K562 (cell line): ENCODE data around the gene HCN1. TPM values are rescaled to one million over a fixed set of nuclear protein-coding genes. Genes with fewer than 3 reads are reported as not detected.

ENCODE experiments used
- ATAC-seq: fragments of 200-7000 bp; cut with Tn5 transposase; 3 replicates; pipeline ENCODE4 v1.9.1; 2020; ENCODE audit warnings: moderate library complexity
- BruUV-seq: library from RNA; stranded (reverse); fragments of 400-500 nt; replicated peaks from 2 replicates; lab custom pipeline; 2021; lab: Mats Ljungman, UMichigan
- CTCF ChIA-PET: fragments of 300-600 bp; formaldehyde crosslinking; extraction: SDS; loops from one replicate; lab custom pipeline; 2021; ENCODE audit warnings: low intra/inter-chr PET ratio; lab: Yijun Ruan, JAX
- POLR2A ChIA-PET: fragments of 300-600, 350-650 bp; sonication (Branson Sonifier 250); formaldehyde crosslinking; extraction: SDS; loops from one replicate; lab custom pipeline; 2021; ENCODE audit warnings: antibody characterized with exemption, inconsistent platforms; lab: Yijun Ruan, JAX
- DNase-seq, 4 experiments: peaks; one replicate each; pipeline versions ENCODE4 v3.0.0 to v3.0.0-alpha.2; 2011 to 2018; ENCODE audit warnings: low spot score in 3 of 4, mixed read lengths in 3 of 4; ENCODE audit errors: extremely low read depth in 1 of 4
- FAIRE-seq: peaks from 2 replicates; lab custom pipeline; 2011; peaks lifted over from hg19 to GRCh38; lab: Jason Lieb, UNC
- H2AFZ ChIP-seq: 2 replicates; pipeline ENCODE4 v1.6.0; 2011; ENCODE audit warnings: low read depth, low read length, control low read depth, inconsistent platforms
- H3K27ac ChIP-seq: fragments of 200-600 bp; 3 replicates; pipeline ENCODE4 v1.8.0; 2011; ENCODE audit warnings: low read depth, mild to moderate bottlenecking, control low read depth, inconsistent platforms, low read length, moderate library complexity, mixed read lengths; ENCODE audit errors: extremely low read depth
- H3K27me3 ChIP-seq, 2 experiments: fragments of 300-600 bp in 1 of 2; 2 replicates in 1 of 2; 3 replicates in 1 of 2; pipeline versions ENCODE4 v1.6.0 to v1.8.0; 2011; ENCODE audit warnings: inconsistent platforms in 2 of 2, low read length in 2 of 2, mild to moderate bottlenecking in 1 of 2, mixed read lengths in 1 of 2, moderate library complexity in 1 of 2; ENCODE audit not compliant: control insufficient read depth in 2 of 2, insufficient read depth in 2 of 2
- H3K36me3 ChIP-seq: fragments of 300-600 bp; 3 replicates; pipeline ENCODE4 v1.8.0; 2011; ENCODE audit warnings: mild to moderate bottlenecking, low read length, inconsistent platforms; ENCODE audit not compliant: control insufficient read depth, insufficient read depth
- H3K4me1 ChIP-seq, 2 experiments: fragments of 200-600 bp in 1 of 2; replicated peaks in 1 of 2; 2 replicates in 1 of 2; 3 replicates in 1 of 2; pipeline versions ENCODE4 v1.5.1 to v1.8.0; 2011; ENCODE audit warnings: inconsistent platforms in 2 of 2, low read length in 2 of 2, mild to moderate bottlenecking in 1 of 2, mixed read lengths in 1 of 2, moderate library complexity in 1 of 2; ENCODE audit not compliant: control insufficient read depth in 2 of 2, insufficient read depth in 2 of 2
- H3K4me2 ChIP-seq: 2 replicates; pipeline ENCODE4 v1.6.1; 2011; ENCODE audit warnings: low read length, control low read depth, inconsistent platforms, mixed read lengths; ENCODE audit not compliant: insufficient read depth
- H3K4me3 ChIP-seq: fragments of 200-600 bp; sonication (generic), shearing (Covaris generic); 2 replicates; pipeline ENCODE4 v1.5.1; 2016; ENCODE audit warnings: control low read depth, inconsistent platforms
- H3K79me2 ChIP-seq: fragments of 200-600 bp; 3 replicates; pipeline ENCODE4 v1.8.0; 2011; ENCODE audit warnings: low read length, inconsistent platforms; ENCODE audit not compliant: control insufficient read depth, insufficient read depth
- H3K9ac ChIP-seq, 2 experiments: 2 replicates each; pipeline versions ENCODE4 v1.6.0 to v1.6.1; 2011; ENCODE audit warnings: low read depth in 2 of 2, low read length in 2 of 2, control low read depth in 1 of 2, inconsistent platforms in 1 of 2, mild to moderate bottlenecking in 1 of 2, mixed read lengths in 1 of 2; ENCODE audit not compliant: insufficient read depth in 1 of 2
- H3K9me1 ChIP-seq: one replicate; pipeline ENCODE4 v1.6.0; 2011; ENCODE audit warnings: inconsistent platforms, mild to moderate bottlenecking, low read length, moderate library complexity; ENCODE audit not compliant: control insufficient read depth, insufficient read depth
- H3K9me3 ChIP-seq: replicated peaks from 2 replicates; pipeline ENCODE4 v1.5.1; 2011; ENCODE audit warnings: low read depth, low read length, inconsistent platforms; ENCODE audit not compliant: control insufficient read depth, insufficient read depth
- H4K20me1 ChIP-seq: replicated peaks from 2 replicates; pipeline ENCODE4 v1.6.1; 2011; ENCODE audit warnings: low read length, inconsistent platforms, mixed read lengths; ENCODE audit not compliant: control insufficient read depth, insufficient read depth
- FOXK1 ChIP-seq: sonication (generic); formaldehyde crosslinking; IDR thresholded peaks from 2 replicates; pipeline ENCODE4 v1.8.0; 2022; ENCODE audit warnings: missing genetic modification reagents, mild to moderate bottlenecking, borderline replicate concordance
- HDAC3 ChIP-seq: fragments of 450-650 bp; IDR thresholded peaks from 2 replicates; pipeline ENCODE4 v1.6.1; 2018; ENCODE audit warnings: borderline replicate concordance, mild to moderate bottlenecking, moderate library complexity; ENCODE audit not compliant: partially characterized antibody
- HEY1 ChIP-seq: fragments of 250-450 bp; sonication (Bioruptor Pico); IDR thresholded peaks from 2 replicates; pipeline ENCODE4 v1.5.0; 2020; ENCODE audit warnings: mild to moderate bottlenecking, moderate library complexity, borderline replicate concordance
- ILK ChIP-seq: fragments of 450-650 bp; IDR thresholded peaks from 2 replicates; pipeline ENCODE4 v1.6.1; 2016; ENCODE audit warnings: missing genetic modification characterization, low read depth, mild to moderate bottlenecking, missing compliant biosample characterization, moderate library complexity, borderline replicate concordance
- NR2F6 ChIP-seq: fragments of 450-650 bp; formaldehyde crosslinking; IDR thresholded peaks from 2 replicates; pipeline ENCODE4 v1.4.0; 2020; ENCODE audit warnings: mild to moderate bottlenecking
- RNF2 ChIP-seq: sonication (generic); IDR thresholded peaks from 2 replicates; pipeline ENCODE4 v1.6.1; 2016
- SMARCC2 ChIP-seq: fragments of 450-650 bp; IDR thresholded peaks from 2 replicates; pipeline ENCODE4 v1.6.1; 2017; ENCODE audit warnings: antibody characterized with exemption, moderate library complexity, mild to moderate bottlenecking, low read depth
- ZNF431 ChIP-seq: sonication (generic); formaldehyde crosslinking; IDR thresholded peaks from 2 replicates; pipeline ENCODE4 v1.8.0; 2022; ENCODE audit warnings: mild to moderate bottlenecking, missing genetic modification reagents
- ZNF707 ChIP-seq: fragments of 250-450 bp; sonication (Bioruptor Pico); conservative IDR thresholded peaks from 2 replicates; pipeline ENCODE4 v1.8.0; 2022; ENCODE audit warnings: inconsistent platforms, mild to moderate bottlenecking, moderate library complexity
- WGBS: fragments of 100-300 bp; shearing (Covaris generic); methylation state at CpG from one replicate; pipeline ENCODE4 v1.1.6; 2016; ENCODE audit warnings: low coverage, mixed read lengths; ENCODE audit not compliant: insufficient coverage; ENCODE audit errors: missing lambda C conversion rate; 5-methylcytosine and 5-hydroxymethylcytosine counted together
- in situ Hi-C: fragments of 300-500 bp; cut with MboI; formaldehyde crosslinking; loops from 4 replicates; pipeline ENCODE4 v1.15.0; 2018; ENCODE audit warnings: inconsistent platforms, mixed read lengths
- intact Hi-C: fragments of 100-400 bp; cut with micrococcal nuclease; formaldehyde crosslinking; loops from 2 replicates; pipeline ENCODE4 v1.14.2; 2022
- polyA plus RNA-seq, 8 experiments: library from polyadenylated mRNA; depleted of rRNA in 4 of 8; stranded (reverse) in 5 of 8; unstranded in 3 of 8; fragments of >200 nt; fragmentation: Nextera tagmentation in 2 of 8; fragmentation: Illumina TruSeq in 1 of 8; extraction: Ambion mirVana in 2 of 8; extraction: Trizol in 1 of 8; gene quantifications; 2 replicates each; pipeline versions ENCODE4 v1.2.1 to v1.2.3, GENCODE V29; 2011 to 2014; ENCODE audit warnings: inconsistent platforms in 1 of 8, missing spikeins in 1 of 8
- total RNA-seq, 7 experiments: library from RNA; depleted of rRNA in 6 of 7; stranded (reverse); fragments of >200 nt in 6 of 7; fragmentation: Illumina TruSeq in 2 of 7; extraction: Trizol in 2 of 7; gene quantifications; 2 replicates each; pipeline versions ENCODE4 v1.2.1 to v1.2.3, GENCODE V29; 2011 to 2021; ENCODE audit warnings: low replicate concordance in 1 of 7
- TF ChIP-seq, protein P1 (sequence below): fragments of 250-450 bp; sonication (Bioruptor Pico); IDR thresholded peaks from 2 replicates; pipeline ENCODE4 v1.5.0; 2021; ENCODE audit warnings: mild to moderate bottlenecking, moderate library complexity
- TF ChIP-seq, protein P2 (sequence below): sonication (generic); formaldehyde crosslinking; IDR thresholded peaks from 2 replicates; pipeline ENCODE4 v1.8.0; 2022; ENCODE audit warnings: mild to moderate bottlenecking, missing genetic modification reagents

Gene HCN1
- total and polyA plus RNA-seq, 9 of the 15 experiments (the other 6 are each of a cell fraction or from before 2014, with no cell fraction given), result not detected

DNA sequence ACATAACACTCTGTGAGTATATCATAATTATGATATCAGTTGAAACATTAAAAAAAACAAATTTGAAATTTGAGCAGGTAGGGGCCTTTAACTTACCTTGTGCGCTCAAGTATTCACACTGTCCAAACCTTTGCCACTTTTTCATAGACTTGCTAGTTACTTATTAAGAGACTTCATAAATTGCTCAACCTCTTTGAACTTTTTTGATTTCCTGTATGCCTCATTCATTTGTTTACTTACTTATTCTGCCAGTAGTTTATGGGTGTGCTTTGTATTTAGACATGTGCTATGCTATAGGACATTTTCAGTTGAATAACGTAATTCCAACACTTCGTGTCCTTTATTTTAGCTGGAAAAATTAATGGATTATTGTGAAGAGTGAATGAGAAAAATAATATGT is 204.8 kb downstream of the HCN1 start:
- no peaks in the 10 kb centered on the region for H4K20me1 ChIP-seq
- TF ChIP-seq FOXK1 (no peak), ILK (tag) (no peak), HEY1 (CRISPR knock-in tag) (no peak), RNF2 (no peak), ZNF431 (no peak), SMARCC2 (no peak), ZNF707 (CRISPR knock-in tag) (no peak), NR2F6 (no peak), HDAC3 (no peak)
- TF ChIP-seq, protein P1, sequence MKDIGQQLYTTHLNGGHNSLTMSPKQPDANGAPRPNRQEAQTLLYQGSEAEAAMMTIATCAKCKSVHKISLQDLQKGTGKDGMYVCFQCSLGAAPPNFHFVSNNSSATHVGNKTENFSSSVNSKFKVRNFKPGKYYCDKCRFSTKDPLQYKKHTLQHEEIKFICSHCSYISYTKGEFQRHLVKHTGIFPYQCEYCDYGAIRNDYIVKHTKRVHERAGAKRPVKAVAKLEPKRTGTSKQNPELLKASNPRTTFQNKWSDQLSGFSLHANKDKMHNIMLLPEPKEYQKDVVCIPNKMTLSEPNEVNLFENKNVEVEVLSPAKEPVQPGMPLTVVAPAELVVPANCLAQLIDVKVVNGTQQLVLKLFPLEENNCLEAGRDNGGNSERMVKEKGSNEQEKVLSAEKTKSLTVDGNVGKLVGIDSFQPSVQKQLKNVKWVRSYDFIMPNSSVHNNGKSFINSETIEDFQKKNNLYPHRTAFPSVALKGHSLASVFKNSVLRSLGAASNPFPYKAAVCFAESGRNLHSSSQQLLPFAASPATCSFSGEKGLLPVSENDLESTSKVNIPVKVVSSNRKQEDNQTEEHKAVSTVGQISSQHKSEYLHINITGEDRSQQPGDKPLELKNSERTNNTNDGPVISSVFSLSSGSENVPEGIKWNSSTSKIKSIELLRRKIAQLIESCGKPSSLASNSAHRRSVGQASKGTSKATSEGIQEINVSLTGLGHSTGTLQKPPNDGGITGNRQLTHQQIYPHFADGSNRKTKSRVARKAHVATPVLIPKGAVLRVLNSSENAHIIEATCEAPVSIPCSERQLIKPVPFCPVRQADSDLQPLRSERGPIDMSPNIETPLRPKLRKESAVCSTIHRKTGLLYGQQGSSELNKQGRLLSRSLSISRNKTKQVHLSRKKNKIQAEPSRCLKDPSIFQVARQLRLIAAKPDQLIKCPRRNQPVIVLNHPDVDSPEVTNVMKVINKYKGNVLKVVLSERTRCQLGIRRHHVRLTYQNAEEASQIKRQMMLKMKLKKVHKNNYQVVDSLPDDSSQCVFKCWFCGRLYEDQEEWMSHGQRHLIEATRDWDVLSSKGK (CRISPR knock-in tag), result no peak
- TF ChIP-seq, protein P2, sequence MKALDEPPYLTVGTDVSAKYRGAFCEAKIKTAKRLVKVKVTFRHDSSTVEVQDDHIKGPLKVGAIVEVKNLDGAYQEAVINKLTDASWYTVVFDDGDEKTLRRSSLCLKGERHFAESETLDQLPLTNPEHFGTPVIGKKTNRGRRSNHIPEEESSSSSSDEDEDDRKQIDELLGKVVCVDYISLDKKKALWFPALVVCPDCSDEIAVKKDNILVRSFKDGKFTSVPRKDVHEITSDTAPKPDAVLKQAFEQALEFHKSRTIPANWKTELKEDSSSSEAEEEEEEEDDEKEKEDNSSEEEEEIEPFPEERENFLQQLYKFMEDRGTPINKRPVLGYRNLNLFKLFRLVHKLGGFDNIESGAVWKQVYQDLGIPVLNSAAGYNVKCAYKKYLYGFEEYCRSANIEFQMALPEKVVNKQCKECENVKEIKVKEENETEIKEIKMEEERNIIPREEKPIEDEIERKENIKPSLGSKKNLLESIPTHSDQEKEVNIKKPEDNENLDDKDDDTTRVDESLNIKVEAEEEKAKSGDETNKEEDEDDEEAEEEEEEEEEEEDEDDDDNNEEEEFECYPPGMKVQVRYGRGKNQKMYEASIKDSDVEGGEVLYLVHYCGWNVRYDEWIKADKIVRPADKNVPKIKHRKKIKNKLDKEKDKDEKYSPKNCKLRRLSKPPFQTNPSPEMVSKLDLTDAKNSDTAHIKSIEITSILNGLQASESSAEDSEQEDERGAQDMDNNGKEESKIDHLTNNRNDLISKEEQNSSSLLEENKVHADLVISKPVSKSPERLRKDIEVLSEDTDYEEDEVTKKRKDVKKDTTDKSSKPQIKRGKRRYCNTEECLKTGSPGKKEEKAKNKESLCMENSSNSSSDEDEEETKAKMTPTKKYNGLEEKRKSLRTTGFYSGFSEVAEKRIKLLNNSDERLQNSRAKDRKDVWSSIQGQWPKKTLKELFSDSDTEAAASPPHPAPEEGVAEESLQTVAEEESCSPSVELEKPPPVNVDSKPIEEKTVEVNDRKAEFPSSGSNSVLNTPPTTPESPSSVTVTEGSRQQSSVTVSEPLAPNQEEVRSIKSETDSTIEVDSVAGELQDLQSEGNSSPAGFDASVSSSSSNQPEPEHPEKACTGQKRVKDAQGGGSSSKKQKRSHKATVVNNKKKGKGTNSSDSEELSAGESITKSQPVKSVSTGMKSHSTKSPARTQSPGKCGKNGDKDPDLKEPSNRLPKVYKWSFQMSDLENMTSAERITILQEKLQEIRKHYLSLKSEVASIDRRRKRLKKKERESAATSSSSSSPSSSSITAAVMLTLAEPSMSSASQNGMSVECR (CRISPR knock-in tag), result no peak
- ATAC-seq (no peak), FAIRE-seq (no peak), DNase-seq (no peak)
- no peaks in the 10 kb centered on the region for H3K9me1 ChIP-seq
- H2AFZ ChIP-seq, result no peak overlapping the region
- ChIA-PET POLR2A (no interaction called here), CTCF (no interaction called here)
- H3K36me3 ChIP-seq, result no peaks in the 10 kb centered on the region
- no peaks in the 10 kb centered on the region for H3K9me3 ChIP-seq
- no TSS peak for BruUV-seq
- no peak overlapping the region for H3K9ac ChIP-seq
- 0% methylated on average over 3 of the region's 3 CpGs for WGBS
- intact Hi-C loops, result no loop called here
- in situ Hi-C loops, result no loop called here
- H3K27me3 ChIP-seq, result no peaks in the 10 kb centered on the region
- no peaks in the 10 kb centered on the region for H3K79me2 ChIP-seq
- no peaks in the 10 kb centered on the region for H3K4me1 ChIP-seq
- H3K4me2 ChIP-seq, result no peak overlapping the region
- no peak overlapping the region for H3K4me3 ChIP-seq
- no peak overlapping the region for H3K27ac ChIP-seq
